Tibial nerve (tissue), 4 donors: Measurements from ENCODE around the gene RMI2. TPM values are rescaled to one million over a fixed set of nuclear protein-coding genes. Genes with fewer than 3 reads are reported as not detected.

Experiments
- DNase-seq, 2 donors: peaks; one replicate each; pipeline ENCODE4 v3.0.0-alpha.2; 2019; ENCODE audit warnings: low spot score in 2 of 2
- H3K27ac ChIP-seq, 4 donors: fragments of 200-600 bp; sonication (generic) in 3 of 4; one replicate each; pipeline ENCODE4 v1.5.1; 2017 to 2019; ENCODE audit warnings: mild to moderate bottlenecking in 1 of 4
- H3K27me3 ChIP-seq, 2 donors: fragments of 200-600 bp; sonication (generic) in 1 of 2; one replicate each; pipeline versions ENCODE4 v1.5.1 to v1.6.0; 2017 to 2019
- H3K36me3 ChIP-seq, 3 donors: fragments of 200-600 bp; sonication (generic); one replicate each; pipeline ENCODE4 v1.5.1; 2018 to 2019
- H3K4me1 ChIP-seq, 4 donors: fragments of 200-600 bp; sonication (generic) in 3 of 4; one replicate each; pipeline ENCODE4 v1.5.1; 2017 to 2019
- H3K4me3 ChIP-seq, 4 donors: fragments of 200-600 bp; sonication (generic) in 3 of 4; one replicate each; pipeline ENCODE4 v1.5.1; 2017 to 2019; ENCODE audit warnings: mild to moderate bottlenecking in 1 of 4, moderate library complexity in 1 of 4
- H3K9me3 ChIP-seq, 4 donors: fragments of 200-600 bp; sonication (generic) in 3 of 4; one replicate each; pipeline ENCODE4 v1.5.1; 2017 to 2019
- EP300 ChIP-seq, 2 donors: sonication (generic); formaldehyde crosslinking; IDR thresholded peaks; one replicate each; pipeline ENCODE4 v1.6.1; 2017; ENCODE audit warnings: antibody characterized with exemption in 2 of 2, mild to moderate bottlenecking in 1 of 2
- POLR2A ChIP-seq, 2 donors: fragments of 450-650 bp; IDR thresholded peaks; one replicate each; pipeline ENCODE4 v1.6.1; 2017; ENCODE audit warnings: antibody characterized with exemption in 2 of 2, mild to moderate bottlenecking in 2 of 2, moderate library complexity in 2 of 2
- WGBS, 2 donors: methylation state at CpG; one replicate each; pipeline ENCODE4 v1.1.5; 2018; 5-methylcytosine and 5-hydroxymethylcytosine counted together
- total RNA-seq, 4 donors: library from RNA; depleted of rRNA; stranded (reverse); fragments of >200 nt; gene quantifications; one replicate each; pipeline ENCODE4 v1.1.0, GENCODE V29; 2016
- TF ChIP-seq, protein P1 (sequence below), 5 experiments: fragments of 200-600 bp in 3 of 5; fragments of 450-650 bp in 2 of 5; sonication (generic) in 3 of 5; IDR thresholded peaks; one replicate each; pipeline ENCODE4 v1.5.1; 2016 to 2019; ENCODE audit warnings: antibody characterized with exemption in 5 of 5, mild to moderate bottlenecking in 3 of 5, moderate library complexity in 2 of 5

Gene RMI2
- total RNA-seq, 4 donors from 2014 or later, result 1.3 to 4.0 (median 2.0) TPM; not detected in 1

GRCh38 chr16:11342021-11342855, 3.0 kb upstream of the RMI2 start:
- Histone ChIP-seq H3K4me3 (no peak overlapping the region), H3K36me3 (no peaks in the 10 kb centered on the region), H3K9me3 (no peaks in the 10 kb centered on the region), H3K4me1 (peaks cover 0 to 14% (median 4%) of the 10 kb centered on the region in 4 donors), H3K27ac (no peak overlapping the region), H3K27me3 (no peaks in the 10 kb centered on the region)
- no peak for DNase-seq
- 53 to 58% methylated on average over 5 of the region's 5 CpGs for WGBS, 2 donors
- TF ChIP-seq EP300 (IDR thresholded peaks at IDR 0.05) (no peak), POLR2A (IDR thresholded peaks at IDR 0.05) (no peak)
- TF ChIP-seq, protein P1, sequence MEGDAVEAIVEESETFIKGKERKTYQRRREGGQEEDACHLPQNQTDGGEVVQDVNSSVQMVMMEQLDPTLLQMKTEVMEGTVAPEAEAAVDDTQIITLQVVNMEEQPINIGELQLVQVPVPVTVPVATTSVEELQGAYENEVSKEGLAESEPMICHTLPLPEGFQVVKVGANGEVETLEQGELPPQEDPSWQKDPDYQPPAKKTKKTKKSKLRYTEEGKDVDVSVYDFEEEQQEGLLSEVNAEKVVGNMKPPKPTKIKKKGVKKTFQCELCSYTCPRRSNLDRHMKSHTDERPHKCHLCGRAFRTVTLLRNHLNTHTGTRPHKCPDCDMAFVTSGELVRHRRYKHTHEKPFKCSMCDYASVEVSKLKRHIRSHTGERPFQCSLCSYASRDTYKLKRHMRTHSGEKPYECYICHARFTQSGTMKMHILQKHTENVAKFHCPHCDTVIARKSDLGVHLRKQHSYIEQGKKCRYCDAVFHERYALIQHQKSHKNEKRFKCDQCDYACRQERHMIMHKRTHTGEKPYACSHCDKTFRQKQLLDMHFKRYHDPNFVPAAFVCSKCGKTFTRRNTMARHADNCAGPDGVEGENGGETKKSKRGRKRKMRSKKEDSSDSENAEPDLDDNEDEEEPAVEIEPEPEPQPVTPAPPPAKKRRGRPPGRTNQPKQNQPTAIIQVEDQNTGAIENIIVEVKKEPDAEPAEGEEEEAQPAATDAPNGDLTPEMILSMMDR (IDR thresholded peaks at IDR 0.05), result no peak

- Histone ChIP-seq H3K4me1 (peaks cover 0 to 35% (median 11%) of the 10 kb centered on the region in 4 donors), H3K9me3 (no peaks in the 10 kb centered on the region), H3K36me3 (no peaks in the 10 kb centered on the region), H3K27me3 (no peaks in the 10 kb centered on the region), H3K27ac (no peak overlapping the region), H3K4me3 (no peak overlapping the region)
- no peak for DNase-seq
- TF ChIP-seq, protein P1 (IDR thresholded peaks at IDR 0.05), result no peak
- WGBS, 2 donors, result 88 to 95% methylated on average over 8 of the region's 9 CpGs
Observed at GRCh38 chr16:11346700-11347319, 1.6 kb downstream of the RMI2 start.

DNA sequence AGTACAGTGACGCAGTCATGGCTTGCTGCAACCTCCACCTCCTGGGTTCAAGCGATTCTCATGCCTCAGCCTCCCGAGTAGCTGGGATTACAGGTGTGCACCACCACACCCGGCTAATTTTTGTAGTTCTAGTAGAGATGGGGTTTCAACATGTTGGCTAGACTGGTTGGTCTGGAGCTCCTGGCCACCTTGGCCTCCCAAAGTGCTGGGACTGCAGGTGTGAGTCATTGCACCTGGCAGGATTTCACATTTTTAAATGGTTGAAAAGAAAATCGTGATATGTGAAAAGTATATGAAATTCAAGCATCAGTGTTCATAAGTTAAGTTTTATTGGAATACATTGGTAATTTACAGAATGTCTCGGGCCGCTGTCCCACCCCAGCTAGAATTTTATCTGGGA, 2.6 kb downstream of the RMI2 start:
- H3K27ac ChIP-seq, result no peak overlapping the region
- DNase-seq, result no peak
- WGBS, 2 donors, result 97 to 99% methylated on average over 7 of the region's 7 CpGs

GRCh38 chr16:11348737-11349598, 3.7 kb downstream of the RMI2 start:
- H3K4me1 ChIP-seq, result peaks cover 0 to 35% (median 11%) of the 10 kb centered on the region in 4 donors
- no peak for DNase-seq
- no peaks in the 10 kb centered on the region for H3K36me3 ChIP-seq
- H3K27me3 ChIP-seq, result no peaks in the 10 kb centered on the region
- 71 to 76% methylated on average over 16 of the region's 16 CpGs for WGBS, 2 donors
- H3K27ac ChIP-seq, result peak overlapping the region in 2 of 4 donors; percentile 81 to 82
- H3K4me3 ChIP-seq, result no peak overlapping the region
- TF ChIP-seq EP300 (IDR thresholded peaks at IDR 0.05), result no peak
- no peak for TF ChIP-seq POLR2A (IDR thresholded peaks at IDR 0.05)
- TF ChIP-seq, protein P1 (IDR thresholded peaks at IDR 0.05), result no peak
- no peaks in the 10 kb centered on the region for H3K9me3 ChIP-seq

More for the DNA sequence above, 2.6 kb downstream of the RMI2 start:
- Histone ChIP-seq H3K9me3 (no peaks in the 10 kb centered on the region), H3K4me1 (peaks cover 0 to 35% (median 11%) of the 10 kb centered on the region in 4 donors), H3K4me3 (no peak overlapping the region), H3K36me3 (no peaks in the 10 kb centered on the region), H3K27me3 (no peaks in the 10 kb centered on the region)
- TF ChIP-seq, protein P1 (IDR thresholded peaks at IDR 0.05), result no peak
- TF ChIP-seq EP300 (IDR thresholded peaks at IDR 0.05), result no peak
